Activated CD4-positive, alpha-beta T cell treated with anti-CD3 and anti-CD28 coated beads, Interleukin-2, amount 10 ng/mL, durations not matched to agents 7 days and 5 days (primary cell): ENCODE data around the gene PMPCB. TPM values are rescaled to one million over a fixed set of nuclear protein-coding genes. Genes with fewer than 3 reads are reported as not detected.
"Not testable (repeated sequence)": the region's sequence is repeated elsewhere in the genome, so short reads cannot be mapped to it uniquely, and the experiment has no call there.

Experiments used
- CTCF ChIA-PET: fragments of 350-600 bp; sonication (Branson Sonifier 250); formaldehyde crosslinking; loops from one replicate; lab custom pipeline; 2021; ENCODE audit warnings: antibody characterized with exemption; lab: Charles Lee
- POLR2A ChIA-PET: fragments of 350-600 bp; sonication (Branson Sonifier 250); formaldehyde crosslinking; loops from one replicate; lab custom pipeline; 2021; ENCODE audit warnings: antibody characterized with exemption; lab: Charles Lee
- DNase-seq: peaks from one replicate; pipeline ENCODE4 v3.0.0-alpha.2; 2020
- H3K27ac Mint-ChIP-seq: one replicate; pipeline ENCODE4 v1.8.0; 2021; ENCODE audit warnings: mild to moderate bottlenecking, moderate library complexity, mixed read lengths
- H3K27me3 Mint-ChIP-seq: one replicate; pipeline ENCODE4 v1.8.0; 2021; ENCODE audit warnings: mixed read lengths
- H3K36me3 Mint-ChIP-seq: one replicate; pipeline ENCODE4 v1.8.0; 2021; ENCODE audit warnings: low read depth, mixed read lengths
- H3K4me1 Mint-ChIP-seq: one replicate; pipeline ENCODE4 v1.8.0; 2021; ENCODE audit warnings: mixed read lengths
- H3K4me3 Mint-ChIP-seq: one replicate; pipeline ENCODE4 v1.8.0; 2021; ENCODE audit warnings: mild to moderate bottlenecking, moderate library complexity, mixed read lengths
- H3K9me3 Mint-ChIP-seq: one replicate; pipeline ENCODE4 v1.8.0; 2021; ENCODE audit warnings: mixed read lengths
- total RNA-seq, 2 experiments: library from RNA; stranded (reverse); gene quantifications; one replicate each; pipeline ENCODE4 v1.2.3, GENCODE V29; 2021

Gene PMPCB
- total RNA-seq = 10 to 100 TPM; 59.5 to 60.7 TPM

GRCh38 chr7:103296901-103297836, at the start of gene PMPCB:
Gene PMPCB, plus strand, starts transcription at chr7:103297435. Its CDS starts 25 bp downstream, at chr7:103297460.
- H3K4me3 Mint-ChIP-seq = peak within 1 kb of the TSS; percentile 84
- H3K27me3 Mint-ChIP-seq = peaks cover 8% of the 10 kb centered on the region
- ChIA-PET POLR2A (no interaction called here), CTCF (interaction anchor here (0.7 to 2.9 kb wide), 3 partner anchors 15 to 111 kb away, joined by 3 to 9 read pairs (median 4); no protein-coding TSS in a partner anchor)
- H3K9me3 Mint-ChIP-seq = no peaks in the 10 kb centered on the region
- H3K27ac Mint-ChIP-seq = peak within 1 kb of the TSS; percentile 88
- peaks cover 24% of the 10 kb centered on the region for H3K36me3 Mint-ChIP-seq
- peak; percentile 97 for DNase-seq
- H3K4me1 Mint-ChIP-seq = peaks cover 37% of the 10 kb centered on the region

GRCh38 chr7:103253699-103254506, 43.3 kb upstream of the PMPCB start:
- H3K36me3 Mint-ChIP-seq, H3K4me3 Mint-ChIP-seq, DNase-seq, H3K27me3 Mint-ChIP-seq, CTCF ChIA-PET, H3K27ac Mint-ChIP-seq, POLR2A ChIA-PET, H3K4me1 Mint-ChIP-seq, H3K9me3 Mint-ChIP-seq: not testable (repeated sequence)

GRCh38 chr7:103264054-103264453, 33.2 kb upstream of the PMPCB start:
- H3K36me3 Mint-ChIP-seq = not testable (repeated sequence)

GRCh38 chr7:103266229-103266628, 31.0 kb upstream of the PMPCB start:
- H3K4me3 Mint-ChIP-seq, POLR2A ChIA-PET, H3K27me3 Mint-ChIP-seq, H3K9me3 Mint-ChIP-seq, H3K27ac Mint-ChIP-seq, H3K36me3 Mint-ChIP-seq, DNase-seq, H3K4me1 Mint-ChIP-seq, CTCF ChIA-PET: not testable (repeated sequence)

More at GRCh38 chr7:103264054-103264453, 33.2 kb upstream of the PMPCB start:
- CTCF ChIA-PET, H3K4me3 Mint-ChIP-seq, H3K27me3 Mint-ChIP-seq, DNase-seq, H3K9me3 Mint-ChIP-seq, H3K4me1 Mint-ChIP-seq, H3K27ac Mint-ChIP-seq, POLR2A ChIA-PET: not testable (repeated sequence)

- H3K4me3 Mint-ChIP-seq, H3K36me3 Mint-ChIP-seq, H3K4me1 Mint-ChIP-seq, H3K27ac Mint-ChIP-seq, H3K9me3 Mint-ChIP-seq, CTCF ChIA-PET, H3K27me3 Mint-ChIP-seq, POLR2A ChIA-PET, DNase-seq: not testable (repeated sequence)
Observed at GRCh38 chr7:103273374-103273773, 23.9 kb upstream of the PMPCB start.

- H3K9me3 Mint-ChIP-seq, H3K27ac Mint-ChIP-seq, H3K4me3 Mint-ChIP-seq, H3K27me3 Mint-ChIP-seq, POLR2A ChIA-PET, H3K36me3 Mint-ChIP-seq, DNase-seq, CTCF ChIA-PET: not testable (repeated sequence)
- H3K4me1 Mint-ChIP-seq = peaks cover 13% of the 10 kb centered on the region
Observed at GRCh38 chr7:103274867-103275266, 22.4 kb upstream of the PMPCB start.

GRCh38 chr7:103278195-103278594, 19.0 kb upstream of the PMPCB start:
- CTCF ChIA-PET, POLR2A ChIA-PET, H3K4me3 Mint-ChIP-seq, H3K27ac Mint-ChIP-seq, H3K9me3 Mint-ChIP-seq, H3K36me3 Mint-ChIP-seq, H3K27me3 Mint-ChIP-seq, DNase-seq: not testable (repeated sequence)
- peaks cover 22% of the 10 kb centered on the region for H3K4me1 Mint-ChIP-seq

GRCh38 chr7:103279636-103279962, 17.6 kb upstream of the PMPCB start:
- peak; percentile 7 for DNase-seq
- H3K9me3 Mint-ChIP-seq, POLR2A ChIA-PET, H3K27me3 Mint-ChIP-seq, H3K36me3 Mint-ChIP-seq, CTCF ChIA-PET: not testable (repeated sequence)
- Mint-ChIP-seq H3K4me1 (peaks cover 22% of the 10 kb centered on the region), H3K4me3 (peak overlapping the region; percentile 94), H3K27ac (peak overlapping the region; percentile 96)

- H3K4me3 Mint-ChIP-seq = peak overlapping the region; percentile 94
- H3K9me3 Mint-ChIP-seq, CTCF ChIA-PET, H3K27me3 Mint-ChIP-seq, POLR2A ChIA-PET, H3K36me3 Mint-ChIP-seq: not testable (repeated sequence)
- DNase-seq = peak; percentile 90
- H3K4me1 Mint-ChIP-seq = peaks cover 22% of the 10 kb centered on the region
- peak overlapping the region; percentile 96 for H3K27ac Mint-ChIP-seq
Observed at GRCh38 chr7:103279963-103280802, 17.1 kb upstream of the PMPCB start.

- DNase-seq, CTCF ChIA-PET, POLR2A ChIA-PET, H3K27me3 Mint-ChIP-seq, H3K36me3 Mint-ChIP-seq, H3K9me3 Mint-ChIP-seq: not testable (repeated sequence)
- H3K27ac Mint-ChIP-seq = peak overlapping the region; percentile 96
- peaks cover 22% of the 10 kb centered on the region for H3K4me1 Mint-ChIP-seq
- H3K4me3 Mint-ChIP-seq = peak overlapping the region; percentile 94
Observed at GRCh38 chr7:103280803-103281155, 16.5 kb upstream of the PMPCB start.

GRCh38 chr7:103282802-103283427, 14.3 kb upstream of the PMPCB start:
- DNase-seq, CTCF ChIA-PET, H3K27me3 Mint-ChIP-seq, H3K4me3 Mint-ChIP-seq, H3K9me3 Mint-ChIP-seq, H3K27ac Mint-ChIP-seq, H3K36me3 Mint-ChIP-seq, POLR2A ChIA-PET: not testable (repeated sequence)
- peaks cover 21% of the 10 kb centered on the region for H3K4me1 Mint-ChIP-seq

GRCh38 chr7:103292122-103292521, 5.1 kb upstream of the PMPCB start:
- ChIA-PET CTCF (interaction anchor here (0.5 to 0.7 kb wide), 2 partner anchors 19 to 54 kb away, joined by 3 to 4 read pairs; no protein-coding TSS in a partner anchor), POLR2A (no interaction called here)
- DNase-seq = no peak
- H3K4me3 Mint-ChIP-seq = no peak overlapping the region
- no peaks in the 10 kb centered on the region for H3K36me3 Mint-ChIP-seq
- peaks cover 17% of the 10 kb centered on the region for H3K27me3 Mint-ChIP-seq
- no peaks in the 10 kb centered on the region for H3K9me3 Mint-ChIP-seq
- no peak overlapping the region for H3K27ac Mint-ChIP-seq
- peaks cover 14% of the 10 kb centered on the region for H3K4me1 Mint-ChIP-seq
